Mesenchymal stem cell (in vitro differentiated cells and primary cell): ENCODE measurements around the gene NKX2-3.

Experiments used
- DNase-seq: peaks from one replicate; pipeline ENCODE4 v3.0.0-alpha.2; 2013
- H2AFZ ChIP-seq: one replicate; pipeline ENCODE4 v1.6.1; 2013; ENCODE audit warnings: low read depth, mild to moderate bottlenecking, control low read depth, inconsistent platforms, low read length, moderate library complexity
- H2AK5ac ChIP-seq: 2 replicates; pipeline ENCODE4 v1.6.1; 2013; ENCODE audit warnings: low read length, moderate library complexity, mild to moderate bottlenecking, inconsistent platforms; ENCODE audit not compliant: severe bottlenecking
- H2BK120ac ChIP-seq: one replicate; pipeline ENCODE4 v1.6.1; 2013; ENCODE audit warnings: low read depth, mild to moderate bottlenecking, inconsistent platforms, low read length, moderate library complexity
- H2BK12ac ChIP-seq, 2 experiments: one replicate each; pipeline ENCODE4 v1.6.1; 2013; ENCODE audit warnings: inconsistent platforms in 2 of 2, low read length in 2 of 2, mild to moderate bottlenecking in 2 of 2, moderate library complexity in 2 of 2, control low read depth in 1 of 2
- H2BK15ac ChIP-seq: one replicate; pipeline ENCODE4 v1.6.1; 2013; ENCODE audit warnings: mild to moderate bottlenecking, low read depth, inconsistent platforms; ENCODE audit not compliant: poor library complexity, severe bottlenecking
- H2BK5ac ChIP-seq: 2 replicates; pipeline ENCODE4 v1.6.1; 2013; ENCODE audit warnings: low read depth, mild to moderate bottlenecking, low read length, control low read depth, inconsistent platforms; ENCODE audit not compliant: poor library complexity, severe bottlenecking
- H3K14ac ChIP-seq, 2 experiments: one replicate each; pipeline ENCODE4 v1.6.1; 2013; ENCODE audit warnings: inconsistent platforms in 2 of 2, low read length in 2 of 2, control low read depth in 1 of 2, mild to moderate bottlenecking in 1 of 2, moderate library complexity in 1 of 2
- H3K18ac ChIP-seq, 2 experiments: one replicate each; pipeline ENCODE4 v1.6.1; 2013; ENCODE audit warnings: inconsistent platforms in 2 of 2, low read length in 2 of 2, control low read depth in 1 of 2, low read depth in 1 of 2, mild to moderate bottlenecking in 1 of 2
- H3K23ac ChIP-seq, 2 experiments: one replicate each; pipeline ENCODE4 v1.6.1; 2013; ENCODE audit warnings: inconsistent platforms in 2 of 2, low read length in 2 of 2, mild to moderate bottlenecking in 2 of 2, moderate library complexity in 2 of 2, control low read depth in 1 of 2
- H3K27ac ChIP-seq: 2 replicates; pipeline ENCODE4 v1.5.1; 2013; ENCODE audit warnings: mild to moderate bottlenecking, moderate library complexity, low read length, control low read depth, inconsistent platforms; ENCODE audit not compliant: poor library complexity, severe bottlenecking
- H3K27me3 ChIP-seq, 2 experiments: 2 replicates each; pipeline versions ENCODE4 v1.6.1 to v1.7.0; 2013; ENCODE audit warnings: low read length in 2 of 2, mild to moderate bottlenecking in 2 of 2, moderate library complexity in 2 of 2, control low read depth in 1 of 2, inconsistent platforms in 1 of 2; ENCODE audit not compliant: control insufficient read depth in 1 of 2, insufficient read depth in 1 of 2
- H3K36me3 ChIP-seq, 2 experiments: 2 replicates each; pipeline versions ENCODE4 v1.6.1 to v1.7.0; 2013; ENCODE audit warnings: low read length in 2 of 2, control low read depth in 1 of 2, inconsistent platforms in 1 of 2, low read depth in 1 of 2, mild to moderate bottlenecking in 1 of 2; ENCODE audit not compliant: insufficient read depth in 2 of 2, control insufficient read depth in 1 of 2
- H3K4ac ChIP-seq, 2 experiments: one replicate each; pipeline ENCODE4 v1.6.1; 2013; ENCODE audit warnings: inconsistent platforms in 2 of 2, low read length in 2 of 2, mild to moderate bottlenecking in 2 of 2, moderate library complexity in 2 of 2, control low read depth in 1 of 2, low read depth in 1 of 2
- H3K4me1 ChIP-seq: 2 replicates; pipeline ENCODE4 v1.6.1; 2013; ENCODE audit warnings: low read depth, low read length, control low read depth; ENCODE audit not compliant: control insufficient read depth, insufficient read depth
- H3K4me2 ChIP-seq: 2 replicates; pipeline ENCODE4 v1.6.1; 2013; ENCODE audit warnings: low read length, mild to moderate bottlenecking, inconsistent platforms; ENCODE audit not compliant: poor library complexity, severe bottlenecking
- H3K4me3 ChIP-seq, 2 experiments: 2 replicates each; pipeline versions ENCODE4 v1.5.1 to v1.7.0; 2013; ENCODE audit warnings: low read length in 2 of 2, mild to moderate bottlenecking in 2 of 2, control low read depth in 1 of 2, low read depth in 1 of 2; ENCODE audit not compliant: insufficient read depth in 1 of 2
- H3K79me1 ChIP-seq: replicated peaks from 2 replicates; pipeline ENCODE4 v1.6.1; 2013; ENCODE audit warnings: mild to moderate bottlenecking, control low read depth, low read length, inconsistent platforms; ENCODE audit not compliant: poor library complexity, severe bottlenecking
- H3K9ac ChIP-seq: 2 replicates; pipeline ENCODE4 v1.7.0; 2013; ENCODE audit warnings: mild to moderate bottlenecking, low read length, moderate library complexity
- H3K9me3 ChIP-seq: 2 replicates; pipeline ENCODE4 v1.7.0; 2013; ENCODE audit warnings: mild to moderate bottlenecking, low read length; ENCODE audit not compliant: control insufficient read depth
- H4K8ac ChIP-seq: one replicate; pipeline ENCODE4 v1.6.1; 2013; ENCODE audit warnings: inconsistent platforms, mild to moderate bottlenecking, low read length, moderate library complexity
- H4K91ac ChIP-seq: one replicate; pipeline ENCODE4 v1.6.1; 2013; ENCODE audit warnings: mild to moderate bottlenecking, low read length, inconsistent platforms
- WGBS: methylation state at CpG from one replicate; pipeline ENCODE4 v1.1.7; 2013; ENCODE audit warnings: mixed read lengths; 5-methylcytosine and 5-hydroxymethylcytosine counted together

Gene NKX2-3

DNA sequence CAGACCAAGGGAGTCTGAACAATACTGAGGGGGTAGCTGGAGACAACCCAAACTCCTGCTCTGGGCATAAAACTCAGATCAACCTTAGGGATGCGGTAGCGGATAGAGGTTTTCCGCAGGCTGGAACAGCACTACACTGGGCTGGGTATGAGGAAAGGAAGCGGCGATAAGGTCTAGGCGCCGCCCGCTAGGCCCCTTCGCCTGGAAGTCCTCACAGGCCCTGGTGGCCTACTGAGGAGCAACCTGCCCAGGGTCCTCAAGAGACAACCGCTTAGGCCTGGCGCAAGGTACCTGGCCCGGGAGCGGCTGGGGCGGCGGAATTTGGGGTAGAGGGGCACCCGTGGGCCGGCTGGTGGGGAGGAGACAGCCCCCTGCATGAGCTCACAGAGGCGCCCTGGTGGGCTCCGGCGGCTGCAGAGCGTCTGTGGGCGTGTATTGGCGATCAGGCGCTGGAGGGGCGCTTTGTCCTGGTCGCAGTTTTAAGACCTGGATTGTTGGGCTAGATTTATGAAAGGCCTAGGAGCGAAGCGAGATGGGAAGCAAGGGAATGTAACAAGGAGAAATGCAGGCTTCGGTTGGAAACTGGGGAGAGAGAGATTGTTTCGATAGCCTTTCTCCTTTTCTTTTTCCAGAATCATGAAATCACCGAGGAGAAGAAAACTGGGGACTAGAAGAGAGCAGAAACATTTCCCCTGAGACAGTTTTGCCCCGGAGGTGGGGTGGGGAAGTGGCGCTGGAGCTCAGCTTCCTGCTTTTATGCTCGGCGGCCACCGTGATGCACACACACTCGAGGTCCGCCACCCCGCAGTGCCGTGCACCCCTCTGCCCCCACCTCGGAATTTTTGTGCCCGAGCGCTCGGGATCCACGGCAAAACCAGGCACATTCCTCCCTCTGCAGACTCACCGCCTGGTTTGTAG, 2.4 kb upstream of the NKX2-3 start:
- H2AK5ac ChIP-seq = no peak overlapping the region
- H3K23ac ChIP-seq = peak overlapping the region; percentile 83 to 100
- H4K91ac ChIP-seq = peak overlapping the region; percentile 97
- H4K8ac ChIP-seq = peak overlapping the region; percentile 98
- H3K79me1 ChIP-seq = no peaks in the 10 kb centered on the region
- H3K27ac ChIP-seq = no peak overlapping the region
- H3K18ac ChIP-seq = peak overlapping the region; percentile 93 to 98
- H2AFZ ChIP-seq = no peak overlapping the region
- peaks cover 6% of the 10 kb centered on the region for H3K9me3 ChIP-seq
- peak overlapping the region; percentile 14 for H3K4me2 ChIP-seq
- peaks cover 97 to 98% of the 10 kb centered on the region in 2 experiments for H3K27me3 ChIP-seq
- H2BK15ac ChIP-seq = peak overlapping the region; percentile 100
- peaks cover 16% of the 10 kb centered on the region for H3K4me1 ChIP-seq
- peak overlapping the region; percentile 80 to 97 for H3K14ac ChIP-seq
- H3K4me3 ChIP-seq = no peak overlapping the region
- H2BK120ac ChIP-seq = peak overlapping the region; percentile 97
- peak overlapping the region; percentile 91 to 99 for H3K4ac ChIP-seq
- peak; percentile 62 for DNase-seq
- WGBS = 4% methylated on average over 45 of the region's 46 CpGs
- H2BK12ac ChIP-seq = peak overlapping the region; percentile 92 to 95
- no peak overlapping the region for H2BK5ac ChIP-seq
- H3K36me3 ChIP-seq = peaks cover 0 to 5% of the 10 kb centered on the region in 2 experiments
- no peak overlapping the region for H3K9ac ChIP-seq

GRCh38 chr10:99531026-99531695, 1.6 kb upstream of the NKX2-3 start:
- Histone ChIP-seq H3K4me1 (peaks cover 24% of the 10 kb centered on the region), H3K36me3 (peaks cover 0 to 5% of the 10 kb centered on the region in 2 experiments), H3K23ac (peak overlapping the region in 1 of 2 experiments; percentile 100), H3K9me3 (peaks cover 6% of the 10 kb centered on the region), H2BK12ac (peak overlapping the region; percentile 66 to 95), H3K18ac (peak overlapping the region; percentile 93 to 98), H2BK15ac (peak overlapping the region; percentile 100), H3K4ac (peak overlapping the region; percentile 91 to 99), H2AFZ (no peak overlapping the region), H3K27ac (no peak overlapping the region), H3K79me1 (no peaks in the 10 kb centered on the region), H3K4me2 (peak overlapping the region; percentile 14), H2BK120ac (peak overlapping the region; percentile 97), H3K9ac (no peak overlapping the region), H3K14ac (peak overlapping the region; percentile 80 to 93), H3K27me3 (peaks cover 96 to 97% of the 10 kb centered on the region in 2 experiments), H4K8ac (peak overlapping the region; percentile 98), H2BK5ac (no peak overlapping the region), H2AK5ac (no peak overlapping the region), H4K91ac (peak overlapping the region; percentile 93), H3K4me3 (no peak overlapping the region)
- DNase-seq = peak; percentile 68
- 8% methylated on average over 40 of the region's 40 CpGs for WGBS

DNA sequence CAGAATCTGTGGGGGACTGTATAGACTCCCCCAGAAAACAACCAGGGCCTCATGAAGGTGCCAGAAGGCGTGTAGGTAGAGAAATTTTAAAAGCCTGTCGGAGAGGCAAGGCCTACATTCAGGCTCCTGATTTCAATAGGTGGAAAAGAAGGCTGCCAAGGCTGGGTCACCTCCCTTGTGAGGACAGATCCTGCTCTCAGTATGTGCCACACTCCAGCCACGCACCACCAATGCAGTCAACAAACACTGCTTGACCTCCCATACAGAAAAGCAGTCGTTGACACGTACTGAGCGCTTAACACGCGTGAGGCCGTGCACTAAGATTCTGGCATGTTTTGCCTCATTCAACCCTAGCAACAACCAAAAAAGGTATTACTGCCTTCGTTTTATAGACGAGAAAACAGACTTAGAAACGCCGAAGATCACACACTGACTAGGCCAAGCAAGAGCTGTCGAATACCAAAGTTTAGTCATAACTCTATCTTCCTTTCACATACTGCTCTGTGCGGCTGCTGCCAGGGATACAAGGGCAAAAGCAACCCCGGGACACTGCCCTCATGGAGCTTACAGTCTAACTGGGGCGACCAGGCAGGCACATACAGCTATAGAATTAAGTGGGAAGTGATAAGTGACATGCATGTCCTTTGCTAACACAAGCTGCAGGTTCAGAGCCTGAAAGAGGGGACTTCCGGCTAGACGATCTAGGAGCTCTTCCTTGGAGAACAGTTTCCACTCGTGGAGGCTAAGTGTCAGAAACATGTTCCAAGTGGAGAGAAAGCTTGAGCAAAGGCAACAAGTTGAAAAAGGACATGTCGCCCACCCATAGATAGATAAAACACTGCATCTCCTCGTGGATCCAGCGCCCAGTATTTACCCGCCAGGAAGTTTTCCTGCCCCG, 797 bp upstream of the NKX2-3 start:
- H3K4ac ChIP-seq = peak overlapping the region; percentile 91 to 99
- H3K27ac ChIP-seq = no peak overlapping the region
- WGBS = 36% methylated on average over 25 of the region's 25 CpGs
- H3K9me3 ChIP-seq = peaks cover 6% of the 10 kb centered on the region
- no peak overlapping the region for H2BK5ac ChIP-seq
- H3K14ac ChIP-seq = peak overlapping the region in 1 of 2 experiments; percentile 90
- H2BK120ac ChIP-seq = peak overlapping the region; percentile 97
- peaks cover 28% of the 10 kb centered on the region for H3K4me1 ChIP-seq
- peak overlapping the region; percentile 27 to 52 for H2BK12ac ChIP-seq
- peaks cover 0 to 5% of the 10 kb centered on the region in 2 experiments for H3K36me3 ChIP-seq
- peak overlapping the region; percentile 93 for H4K8ac ChIP-seq
- H4K91ac ChIP-seq = peak overlapping the region; percentile 94
- no peak overlapping the region for H2AFZ ChIP-seq
- H3K9ac ChIP-seq = no peak overlapping the region
- no peaks in the 10 kb centered on the region for H3K79me1 ChIP-seq
- H3K27me3 ChIP-seq = peaks cover 96 to 97% of the 10 kb centered on the region in 2 experiments
- peak overlapping the region in 1 of 2 experiments; percentile 90 for H3K23ac ChIP-seq
- no peak overlapping the region for H2AK5ac ChIP-seq
- no peak overlapping the region for H3K4me2 ChIP-seq
- H3K18ac ChIP-seq = peak overlapping the region; percentile 93 to 98
- peak; percentile 66 for DNase-seq
- no peak overlapping the region for H2BK15ac ChIP-seq
- H3K4me3 ChIP-seq = no peak overlapping the region
